HG03095 (cell line): ENCODE data around the gene CSTA.
"Not testable (repeated sequence)": the region's sequence is repeated elsewhere in the genome, so short reads cannot be mapped to it uniquely, and the experiment has no call there.

ENCODE experiments used
- ATAC-seq: cut with Tn5 transposase; IDR thresholded peaks from one replicate; pipeline ENCODE4 v1.9.1; 2021; ENCODE audit warnings: moderate library complexity; ENCODE audit not compliant: unreplicated experiment

CSTA gene

GRCh38 chr3:122318620-122319019 lies 6.4 kb upstream of the CSTA start:
- ATAC-seq: no peak

- ATAC-seq: no peak
Measured at GRCh38 chr3:122322095-122323075, 2.7 kb upstream of the CSTA start.

GRCh38 chr3:122325769-122326168 lies 721 bp downstream of the CSTA start:
- ATAC-seq: no peak

- no peak for ATAC-seq
Measured at GRCh38 chr3:122331886-122332285, 6.8 kb downstream of the CSTA start.

- ATAC-seq: no peak
Measured at GRCh38 chr3:122332551-122332950, 7.5 kb downstream of the CSTA start.

- ATAC-seq: no peak
Measured at GRCh38 chr3:122342803-122343202, 17.8 kb downstream of the CSTA start.

GRCh38 chr3:122343654-122344053 lies 18.6 kb downstream of the CSTA start:
- no peak for ATAC-seq

GRCh38 chr3:122349171-122349570 lies 24.1 kb downstream of the CSTA start:
- ATAC-seq: no peak

GRCh38 chr3:122350814-122351418 lies 25.9 kb downstream of the CSTA start:
- ATAC-seq: no peak

- ATAC-seq: no peak
Measured at GRCh38 chr3:122351612-122352011, 26.6 kb downstream of the CSTA start.

GRCh38 chr3:122353215-122353614 lies 28.2 kb downstream of the CSTA start:
- no peak for ATAC-seq

- no peak for ATAC-seq
Measured at GRCh38 chr3:122353893-122354401, 28.9 kb downstream of the CSTA start.

- no peak for ATAC-seq
Measured at GRCh38 chr3:122355612-122356011, 30.6 kb downstream of the CSTA start.

GRCh38 chr3:122356402-122356801 lies 31.4 kb downstream of the CSTA start:
- no peak for ATAC-seq

- no peak for ATAC-seq
Measured at GRCh38 chr3:122357828-122358702, 33.0 kb downstream of the CSTA start.

- ATAC-seq: no peak
Measured at GRCh38 chr3:122358703-122359032, 33.6 kb downstream of the CSTA start.

- ATAC-seq: no peak
Measured at GRCh38 chr3:122362026-122362425, 37.0 kb downstream of the CSTA start.

- ATAC-seq: no peak
Measured at GRCh38 chr3:122364490-122364889, 39.4 kb downstream of the CSTA start.

- no peak for ATAC-seq
Measured at GRCh38 chr3:122365073-122365472, 40.0 kb downstream of the CSTA start.

- not testable (repeated sequence) for ATAC-seq
Measured at GRCh38 chr3:122365582-122366378, 40.7 kb downstream of the CSTA start.
